B cell (primary cell): ENCODE data around the gene ECE1. TPM values are rescaled to one million over a fixed set of nuclear protein-coding genes. Genes with fewer than 3 reads are reported as not detected.
"Not testable (repeated sequence)": the region's sequence is repeated elsewhere in the genome, so short reads cannot be mapped to it uniquely, and the experiment has no call there.

Experiments used
- ATAC-seq: fragments of 200-7000 bp; cut with Tn5 transposase; one replicate; pipeline ENCODE4 v1.10.0; 2021; ENCODE audit warnings: low read depth, mild to moderate bottlenecking, moderate number of reproducible peaks, moderate library complexity
- CTCF ChIA-PET: fragments of 350-600 bp; sonication (Branson Sonifier 250); formaldehyde crosslinking; loops from one replicate; lab custom pipeline; 2021; ENCODE audit warnings: antibody characterized with exemption, inconsistent platforms; lab: Charles Lee
- POLR2A ChIA-PET: fragments of 350-600 bp; sonication (Branson Sonifier 250); formaldehyde crosslinking; loops from one replicate; lab custom pipeline; 2021; ENCODE audit warnings: antibody characterized with exemption; lab: Charles Lee
- DNase-seq: peaks from one replicate; pipeline ENCODE4 v3.0.0; 2013
- H2AFZ ChIP-seq: 2 replicates; pipeline ENCODE4 v1.6.1; 2012; ENCODE audit warnings: mild to moderate bottlenecking, low read depth, low read length; ENCODE audit not compliant: insufficient read depth, poor library complexity, severe bottlenecking
- H3K27ac ChIP-seq, 2 donors: 1 replicate in 1 of 2; 2 replicates in 1 of 2; pipeline ENCODE4 v1.5.1; 2012 to 2013; ENCODE audit warnings: low read length in 2 of 2, mild to moderate bottlenecking in 2 of 2, moderate library complexity in 1 of 2
- H3K27me3 ChIP-seq, 4 experiments: fragments of 200-600 bp in 1 of 4; sonication (generic) in 1 of 4; replicated peaks in 1 of 4; 1 replicate in 2 of 4; 2 replicates in 2 of 4; pipeline versions ENCODE4 v1.6.1 to v1.7.0; 2013 to 2016; ENCODE audit warnings: low read length in 3 of 4, mild to moderate bottlenecking in 2 of 4, mixed read lengths in 1 of 4, moderate library complexity in 1 of 4; ENCODE audit not compliant: insufficient read depth in 4 of 4, control insufficient read depth in 3 of 4; ENCODE audit errors: control extremely low read depth in 1 of 4
- H3K36me3 ChIP-seq, 2 experiments: replicated peaks in 1 of 2; 1 replicate in 1 of 2; 2 replicates in 1 of 2; pipeline versions ENCODE4 v1.6.1 to v1.7.1; 2013; ENCODE audit warnings: low read length in 1 of 2; ENCODE audit not compliant: insufficient read depth in 2 of 2, control insufficient read depth in 1 of 2; ENCODE audit errors: control extremely low read depth in 1 of 2, extremely low read depth in 1 of 2
- H3K4me1 ChIP-seq, 2 donors: fragments of 200-600 bp in 1 of 2; sonication (generic) in 1 of 2; 1 replicate in 1 of 2; 2 replicates in 1 of 2; pipeline versions ENCODE4 v1.5.1 to v1.6.1; 2013 to 2017; ENCODE audit warnings: low read length in 2 of 2; ENCODE audit not compliant: control insufficient read depth in 2 of 2, insufficient read depth in 2 of 2
- H3K4me2 ChIP-seq: replicated peaks from 2 replicates; pipeline ENCODE3; 2012; ENCODE audit warnings: mild to moderate bottlenecking, low read depth, low read length; ENCODE audit not compliant: poor library complexity, severe bottlenecking
- H3K4me3 ChIP-seq, 5 experiments: fragments of 200-600 bp in 1 of 5; sonication (generic) in 1 of 5; 1 replicate in 3 of 5; 2 replicates in 2 of 5; pipeline versions ENCODE4 v1.5.1 to v1.7.0; 2011 to 2016; ENCODE audit warnings: low read length in 4 of 5, mild to moderate bottlenecking in 4 of 5, low read depth in 2 of 5, control low read depth in 1 of 5, moderate library complexity in 1 of 5; ENCODE audit not compliant: insufficient read depth in 1 of 5; ENCODE audit errors: control extremely low read depth in 1 of 5, extremely low read depth in 1 of 5
- H3K79me2 ChIP-seq: fragments of 200-600 bp; sonication (generic); one replicate; pipeline ENCODE4 v1.6.0; 2016; ENCODE audit warnings: low read length; ENCODE audit not compliant: control insufficient read depth, insufficient read depth
- H3K9ac ChIP-seq: fragments of 200-600 bp; sonication (generic); 2 replicates; pipeline ENCODE4 v1.6.1; 2017; ENCODE audit warnings: mild to moderate bottlenecking, low read length, moderate library complexity
- H3K9me3 ChIP-seq, 3 donors: one replicate each; pipeline versions ENCODE4 v1.6.1 to v1.7.1; 2013; ENCODE audit warnings: low read length in 2 of 3; ENCODE audit not compliant: control insufficient read depth in 2 of 3, insufficient read depth in 1 of 3; ENCODE audit errors: control extremely low read depth in 1 of 3
- H4K20me1 ChIP-seq: 2 replicates; pipeline ENCODE4 v1.6.0; 2012; ENCODE audit warnings: mild to moderate bottlenecking, low read length; ENCODE audit not compliant: insufficient read depth, control insufficient read depth, poor library complexity, severe bottlenecking
- H3K27ac Mint-ChIP-seq: one replicate; pipeline ENCODE4 v1.8.0; 2021; ENCODE audit warnings: mixed read lengths
- H3K27me3 Mint-ChIP-seq: one replicate; pipeline ENCODE4 v1.8.0; 2021; ENCODE audit warnings: mixed read lengths
- H3K4me1 Mint-ChIP-seq: one replicate; pipeline ENCODE4 v1.8.0; 2021; ENCODE audit warnings: mixed read lengths
- H3K4me3 Mint-ChIP-seq: one replicate; pipeline ENCODE4 v1.8.0; 2021; ENCODE audit warnings: mixed read lengths
- H3K9me3 Mint-ChIP-seq: one replicate; pipeline ENCODE4 v1.8.0; 2022; ENCODE audit warnings: mixed read lengths; ENCODE audit not compliant: insufficient read depth
- EZH2 ChIP-seq: IDR thresholded peaks from 2 replicates; pipeline ENCODE4 v1.6.1; 2012; ENCODE audit warnings: borderline replicate concordance, low read depth, mild to moderate bottlenecking, moderate library complexity, low read length; ENCODE audit not compliant: insufficient read depth, poor library complexity, severe bottlenecking
- WGBS: methylation state at CpG from one replicate; pipeline ENCODE4 v1.1.5; 2013; ENCODE audit warnings: missing lambda C conversion rate; ENCODE audit not compliant: insufficient coverage; 5-methylcytosine and 5-hydroxymethylcytosine counted together
- intact Hi-C: fragments of 100-400 bp; cut with micrococcal nuclease; formaldehyde crosslinking; loops from one replicate; pipeline ENCODE4 v1.10.0; 2022
- polyA plus RNA-seq: library from polyadenylated mRNA; depleted of rRNA; stranded (reverse); fragments of >200 nt; gene quantifications from 2 replicates; pipeline ENCODE4 v1.2.3, GENCODE V29; 2012
- total RNA-seq, 2 donors: library from RNA; stranded (reverse); fragments of 120-200 nt in 1 of 2; gene quantifications; 1 replicate in 1 of 2; 2 replicates in 1 of 2; pipeline versions ENCODE4 v1.2.3 to v1.2.4, GENCODE V29; 2013 to 2022
- TF ChIP-seq, protein P1 (sequence below): fragments of 200-600 bp; IDR thresholded peaks from one replicate; pipeline ENCODE4 v1.8.0; 2022; ENCODE audit warnings: antibody characterized with exemption, mild to moderate bottlenecking

Gene ECE1
- total and polyA plus RNA-seq, 2 donors (not counting 1 experiment from before 2014, with no cell fraction given) = 46.7 to 133 TPM

DNA sequence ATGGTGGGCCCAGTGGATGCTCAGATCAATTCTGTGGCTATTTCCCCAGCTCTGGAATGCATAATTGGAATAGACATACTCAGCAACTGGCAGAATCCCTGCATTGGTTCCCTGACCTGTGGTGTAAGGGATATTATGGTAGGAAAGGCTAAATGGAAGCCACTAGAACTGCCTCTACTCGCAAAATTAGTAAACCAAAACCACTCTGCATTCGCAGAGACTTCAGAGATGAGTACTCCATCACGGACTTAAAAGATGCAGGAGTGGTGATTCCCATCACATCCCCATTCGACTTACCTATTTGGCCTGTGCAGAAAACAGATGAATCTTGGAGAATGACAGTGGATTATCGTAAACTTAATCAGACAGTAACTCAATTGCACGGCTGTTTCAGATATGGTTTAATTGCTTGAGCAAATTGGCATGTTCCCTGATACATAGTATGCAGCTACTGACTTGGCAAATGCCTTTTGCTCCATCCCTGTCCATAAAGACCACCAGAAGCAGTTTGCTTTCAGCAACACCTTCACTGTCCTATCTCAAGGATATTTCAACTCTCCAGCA is 82.0 kb downstream of the ECE1 start:
- CTCF ChIA-PET = interaction anchor here (1.0 to 2.0 kb wide), 2 partner anchors 13 to 24 kb away, joined by 3 to 7 read pairs; no protein-coding TSS in a partner anchor

DNA sequence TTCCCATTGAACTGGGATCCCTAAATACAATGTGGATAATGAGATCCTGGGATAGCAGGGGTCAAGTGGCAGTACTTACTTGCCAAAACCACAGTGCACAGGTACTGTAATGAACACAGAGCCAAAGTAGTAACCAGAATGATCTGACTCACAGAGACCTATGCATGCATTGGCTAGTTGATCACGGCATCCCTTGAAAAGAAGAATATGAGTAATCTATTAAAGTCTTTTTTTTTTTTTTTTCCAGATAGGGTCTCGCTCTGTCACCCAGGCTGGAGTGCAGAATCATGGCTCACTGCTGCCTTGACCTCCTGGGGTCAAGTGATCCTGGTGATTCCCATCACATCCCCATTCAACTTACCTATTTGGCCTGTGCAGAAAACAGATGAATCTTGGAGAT is 84.1 kb downstream of the ECE1 start:
- Mint-ChIP-seq H3K4me3 (no peak overlapping the region), H3K27ac (no peak overlapping the region), H3K27me3 (no peaks in the 10 kb centered on the region), H3K9me3 (no peaks in the 10 kb centered on the region), H3K4me1 (no peaks in the 10 kb centered on the region)
- Histone ChIP-seq H3K4me1 (no peaks in the 10 kb centered on the region), H3K9ac (no peak overlapping the region), H3K27ac (no peak overlapping the region), H3K9me3 (no peaks in the 10 kb centered on the region), H2AFZ (no peak overlapping the region), H3K36me3 (no peaks in the 10 kb centered on the region), H4K20me1 (no peaks in the 10 kb centered on the region), H3K79me2 (no peaks in the 10 kb centered on the region), H3K27me3 (no peaks in the 10 kb centered on the region), H3K4me2 (no peak overlapping the region), H3K4me3 (no peak overlapping the region)
- ChIA-PET CTCF (no interaction called here), POLR2A (no interaction called here)
- no peak for TF ChIP-seq EZH2
- TF ChIP-seq, protein P1, sequence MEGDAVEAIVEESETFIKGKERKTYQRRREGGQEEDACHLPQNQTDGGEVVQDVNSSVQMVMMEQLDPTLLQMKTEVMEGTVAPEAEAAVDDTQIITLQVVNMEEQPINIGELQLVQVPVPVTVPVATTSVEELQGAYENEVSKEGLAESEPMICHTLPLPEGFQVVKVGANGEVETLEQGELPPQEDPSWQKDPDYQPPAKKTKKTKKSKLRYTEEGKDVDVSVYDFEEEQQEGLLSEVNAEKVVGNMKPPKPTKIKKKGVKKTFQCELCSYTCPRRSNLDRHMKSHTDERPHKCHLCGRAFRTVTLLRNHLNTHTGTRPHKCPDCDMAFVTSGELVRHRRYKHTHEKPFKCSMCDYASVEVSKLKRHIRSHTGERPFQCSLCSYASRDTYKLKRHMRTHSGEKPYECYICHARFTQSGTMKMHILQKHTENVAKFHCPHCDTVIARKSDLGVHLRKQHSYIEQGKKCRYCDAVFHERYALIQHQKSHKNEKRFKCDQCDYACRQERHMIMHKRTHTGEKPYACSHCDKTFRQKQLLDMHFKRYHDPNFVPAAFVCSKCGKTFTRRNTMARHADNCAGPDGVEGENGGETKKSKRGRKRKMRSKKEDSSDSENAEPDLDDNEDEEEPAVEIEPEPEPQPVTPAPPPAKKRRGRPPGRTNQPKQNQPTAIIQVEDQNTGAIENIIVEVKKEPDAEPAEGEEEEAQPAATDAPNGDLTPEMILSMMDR = no peak
- WGBS = no CpG with 5 or more reads among the region's 2 CpGs
- no peak for ATAC-seq
- no peak for DNase-seq
- intact Hi-C loops = no loop called here

More for the DNA sequence above, 82.0 kb downstream of the ECE1 start:
- intact Hi-C loops, H3K27ac ChIP-seq, H3K27me3 ChIP-seq, H3K4me3 Mint-ChIP-seq, H3K9me3 Mint-ChIP-seq, H3K4me1 Mint-ChIP-seq, H2AFZ ChIP-seq, H4K20me1 ChIP-seq, H3K79me2 ChIP-seq, H3K4me1 ChIP-seq, H3K9ac ChIP-seq, H3K27ac Mint-ChIP-seq, H3K27me3 Mint-ChIP-seq, DNase-seq, ATAC-seq, H3K9me3 ChIP-seq, H3K4me2 ChIP-seq, POLR2A ChIA-PET, H3K36me3 ChIP-seq, H3K4me3 ChIP-seq: not testable (repeated sequence)
- WGBS = 100% methylated on average over 1 of the region's 6 CpGs
